ENCODE data around the gene EXOSC10.
"Not testable (repeated sequence)": the region's sequence is repeated elsewhere in the genome, so short reads cannot be mapped to it uniquely, and the experiment has no call there.

The EXOSC10 gene

GRCh38 chr1:11044086-11044848 lies 55.4 kb downstream of the EXOSC10 start:
- no peak for DNase-seq (ENCODE audit: low spot score)

GRCh38 chr1:11042995-11043874 lies 56.4 kb downstream of the EXOSC10 start:
- DNase-seq (ENCODE audit: low spot score), result no peak

- DNase-seq (ENCODE audit: low spot score), result no peak
These were observed 57.6 kb downstream of the EXOSC10 start for GRCh38 chr1:11042065-11042464.

GRCh38 chr1:11041048-11041447 lies 58.6 kb downstream of the EXOSC10 start:
- DNase-seq (ENCODE audit: low spot score), result no peak

- not testable (repeated sequence) for DNase-seq (ENCODE audit: low spot score)
These were observed 59.6 kb downstream of the EXOSC10 start for GRCh38 chr1:11040105-11040429.

GRCh38 chr1:11039351-11040104 lies 60.1 kb downstream of the EXOSC10 start:
- no peak for DNase-seq (ENCODE audit: low spot score)

- peak; percentile 82 for DNase-seq (ENCODE audit: low spot score)
These were observed 61.9 kb downstream of the EXOSC10 start for GRCh38 chr1:11037740-11038182.

GRCh38 chr1:11037019-11037739 lies 62.5 kb downstream of the EXOSC10 start:
- not testable (repeated sequence) for DNase-seq (ENCODE audit: low spot score)

- DNase-seq (ENCODE audit: low spot score), result no peak
These were observed 67.9 kb downstream of the EXOSC10 start for GRCh38 chr1:11031624-11032262.

GRCh38 chr1:11030865-11031264 lies 68.8 kb downstream of the EXOSC10 start:
- DNase-seq (ENCODE audit: low spot score), result no peak

- DNase-seq (ENCODE audit: low spot score), result no peak
These were observed 71.7 kb downstream of the EXOSC10 start for GRCh38 chr1:11028018-11028417.

- no peak for DNase-seq (ENCODE audit: low spot score)
These were observed 72.4 kb downstream of the EXOSC10 start for GRCh38 chr1:11027316-11027715.

GRCh38 chr1:11026903-11027302 lies 72.8 kb downstream of the EXOSC10 start:
- no peak for DNase-seq (ENCODE audit: low spot score)

GRCh38 chr1:11026052-11026451 lies 73.6 kb downstream of the EXOSC10 start:
- DNase-seq (ENCODE audit: low spot score), result no peak

- no peak for DNase-seq (ENCODE audit: low spot score)
These were observed 74.1 kb downstream of the EXOSC10 start for GRCh38 chr1:11025618-11026017.

GRCh38 chr1:11024874-11025203 lies 74.8 kb downstream of the EXOSC10 start:
- DNase-seq (ENCODE audit: low spot score), result no peak

- DNase-seq (ENCODE audit: low spot score), result no peak
These were observed 75.4 kb downstream of the EXOSC10 start for GRCh38 chr1:11024154-11024873.

- no peak for DNase-seq (ENCODE audit: low spot score)
These were observed 76.5 kb downstream of the EXOSC10 start for GRCh38 chr1:11023201-11023600.

GRCh38 chr1:11019971-11020370 lies 79.7 kb downstream of the EXOSC10 start:
- DNase-seq (ENCODE audit: low spot score), result no peak

- not testable (repeated sequence) for DNase-seq (ENCODE audit: low spot score)
These were observed 80.3 kb downstream of the EXOSC10 start for GRCh38 chr1:11019358-11019757.

Measured in COLO829 (cell line).